Caco-2 (cell line): ENCODE data around the gene FBXO21. TPM values are rescaled to one million over a fixed set of nuclear protein-coding genes. Genes with fewer than 3 reads are reported as not detected.

Experiments
- BruUV-seq: library from RNA; stranded (reverse); fragments of 400-500 nt; replicated peaks from 2 replicates; lab custom pipeline; 2021; lab: Mats Ljungman, UMichigan
- CTCF ChIA-PET: fragments of 300-600 bp; sonication (Branson Sonifier 250); formaldehyde crosslinking; loops from one replicate; lab custom pipeline; 2022; ENCODE audit warnings: antibody characterized with exemption; lab: Charles Lee
- POLR2A ChIA-PET: fragments of 300-600 bp; sonication (Branson Sonifier 250); formaldehyde crosslinking; loops from one replicate; lab custom pipeline; 2022; ENCODE audit warnings: antibody characterized with exemption; lab: Charles Lee
- DNase-seq, 2 experiments: peaks; one replicate each; pipeline versions ENCODE4 v3.0.0 to v3.0.0-alpha.2; 2020 to 2022
- H3K27me3 ChIP-seq: replicated peaks from 2 replicates; pipeline ENCODE4 v1.6.0; 2011; ENCODE audit warnings: low read length; ENCODE audit not compliant: control insufficient read depth, insufficient read depth
- H3K36me3 ChIP-seq: 2 replicates; pipeline ENCODE4 v1.5.1; 2011; ENCODE audit warnings: low read length; ENCODE audit not compliant: control insufficient read depth, insufficient read depth
- H3K4me1 ChIP-seq: fragments of 250-450 bp; sonication (Bioruptor Pico); 2 replicates; pipeline ENCODE4 v1.5.1; 2020; ENCODE audit warnings: mild to moderate bottlenecking
- H3K4me3 ChIP-seq: 2 replicates; pipeline ENCODE4 v1.5.1; 2011; ENCODE audit warnings: low read depth, mild to moderate bottlenecking, control low read depth, low read length
- H3K9me3 ChIP-seq: fragments of 250-450 bp; sonication (Bioruptor Pico); 2 replicates; pipeline ENCODE4 v1.5.1; 2020; ENCODE audit warnings: mild to moderate bottlenecking, moderate library complexity
- H3K27ac Mint-ChIP-seq: one replicate; pipeline ENCODE4 v1.8.0; 2022; ENCODE audit warnings: mixed read lengths; ENCODE audit not compliant: unreplicated experiment
- H3K27me3 Mint-ChIP-seq: one replicate; pipeline ENCODE4 v1.8.0; 2022; ENCODE audit warnings: mixed read lengths; ENCODE audit not compliant: insufficient read depth, unreplicated experiment
- H3K36me3 Mint-ChIP-seq: one replicate; pipeline ENCODE4 v1.8.0; 2022; ENCODE audit warnings: mild to moderate bottlenecking, mixed read lengths; ENCODE audit not compliant: insufficient read depth, unreplicated experiment
- H3K4me1 Mint-ChIP-seq: one replicate; pipeline ENCODE4 v1.8.0; 2022; ENCODE audit warnings: low read depth, mixed read lengths; ENCODE audit not compliant: unreplicated experiment
- H3K4me3 Mint-ChIP-seq: one replicate; pipeline ENCODE4 v1.8.0; 2022; ENCODE audit warnings: mild to moderate bottlenecking, moderate library complexity, mixed read lengths; ENCODE audit not compliant: unreplicated experiment
- H3K9me3 Mint-ChIP-seq: one replicate; pipeline ENCODE4 v1.8.0; 2022; ENCODE audit warnings: mixed read lengths; ENCODE audit not compliant: unreplicated experiment
- intact Hi-C: fragments of 100-400 bp; cut with micrococcal nuclease; formaldehyde crosslinking; loops from one replicate; pipeline ENCODE4 v1.10.0; 2022; ENCODE audit not compliant: unreplicated experiment
- total RNA-seq: library from RNA; stranded (reverse); gene quantifications from 2 replicates; pipeline ENCODE4 v1.2.3, GENCODE V29; 2022
- TF ChIP-seq, protein P1 (sequence below), 2 experiments: fragments of 200-600 bp in 1 of 2; IDR thresholded peaks; 1 replicate in 1 of 2; 2 replicates in 1 of 2; pipeline versions ENCODE4 v1.5.1 to v1.8.0; 2011 to 2022; ENCODE audit warnings: antibody characterized with exemption in 1 of 2, control low read depth in 1 of 2, inconsistent platforms in 1 of 2, low read depth in 1 of 2, low read length in 1 of 2, mild to moderate bottlenecking in 1 of 2, moderate library complexity in 1 of 2; ENCODE audit not compliant: insufficient read depth in 1 of 2, severe bottlenecking in 1 of 2, unreplicated experiment in 1 of 2

The FBXO21 gene
- total RNA-seq, 1 experiment from 2014 or later: 44.5 TPM

GRCh38 chr12:117172168-117172567, 18.1 kb downstream of the FBXO21 start:
- Mint-ChIP-seq H3K4me1 (no peaks in the 10 kb centered on the region), H3K36me3 (peaks cover 73% of the 10 kb centered on the region), H3K9me3 (no peaks in the 10 kb centered on the region), H3K27me3 (no peaks in the 10 kb centered on the region), H3K4me3 (no peak overlapping the region), H3K27ac (no peak overlapping the region)
- Histone ChIP-seq H3K27me3 (no peaks in the 10 kb centered on the region), H3K4me3 (no peak overlapping the region), H3K4me1 (no peaks in the 10 kb centered on the region), H3K36me3 (peaks cover 1% of the 10 kb centered on the region; the same call in 1 of the 2 replicates), H3K9me3 (no peaks in the 10 kb centered on the region)
- no TSS peak for BruUV-seq
- no peak for DNase-seq
- ChIA-PET POLR2A (no interaction called here), CTCF (no interaction called here)
- TF ChIP-seq, protein P1, sequence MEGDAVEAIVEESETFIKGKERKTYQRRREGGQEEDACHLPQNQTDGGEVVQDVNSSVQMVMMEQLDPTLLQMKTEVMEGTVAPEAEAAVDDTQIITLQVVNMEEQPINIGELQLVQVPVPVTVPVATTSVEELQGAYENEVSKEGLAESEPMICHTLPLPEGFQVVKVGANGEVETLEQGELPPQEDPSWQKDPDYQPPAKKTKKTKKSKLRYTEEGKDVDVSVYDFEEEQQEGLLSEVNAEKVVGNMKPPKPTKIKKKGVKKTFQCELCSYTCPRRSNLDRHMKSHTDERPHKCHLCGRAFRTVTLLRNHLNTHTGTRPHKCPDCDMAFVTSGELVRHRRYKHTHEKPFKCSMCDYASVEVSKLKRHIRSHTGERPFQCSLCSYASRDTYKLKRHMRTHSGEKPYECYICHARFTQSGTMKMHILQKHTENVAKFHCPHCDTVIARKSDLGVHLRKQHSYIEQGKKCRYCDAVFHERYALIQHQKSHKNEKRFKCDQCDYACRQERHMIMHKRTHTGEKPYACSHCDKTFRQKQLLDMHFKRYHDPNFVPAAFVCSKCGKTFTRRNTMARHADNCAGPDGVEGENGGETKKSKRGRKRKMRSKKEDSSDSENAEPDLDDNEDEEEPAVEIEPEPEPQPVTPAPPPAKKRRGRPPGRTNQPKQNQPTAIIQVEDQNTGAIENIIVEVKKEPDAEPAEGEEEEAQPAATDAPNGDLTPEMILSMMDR (IDR thresholded peaks at IDR 0.05; ENCODE audit: insufficient read depth in 1 of 2, low read depth in 1 of 2, low read length in 1 of 2, severe bottlenecking in 1 of 2, unreplicated experiment in 1 of 2): no peak
- intact Hi-C loops: no loop called here

- no peak overlapping the region for H3K27ac Mint-ChIP-seq
- POLR2A ChIA-PET: no interaction called here
- peaks cover 73% of the 10 kb centered on the region for H3K36me3 Mint-ChIP-seq
- no peak for DNase-seq
- H3K27me3 ChIP-seq: no peaks in the 10 kb centered on the region
- H3K27me3 Mint-ChIP-seq: no peaks in the 10 kb centered on the region
- H3K9me3 Mint-ChIP-seq: no peaks in the 10 kb centered on the region
- intact Hi-C loops: no loop called here
- peaks cover 1% of the 10 kb centered on the region; the same call in 1 of the 2 replicates for H3K36me3 ChIP-seq
- H3K4me1 Mint-ChIP-seq: no peaks in the 10 kb centered on the region
- TF ChIP-seq, protein P1 (IDR thresholded peaks at IDR 0.05; ENCODE audit: insufficient read depth in 1 of 2, low read depth in 1 of 2, low read length in 1 of 2, severe bottlenecking in 1 of 2, unreplicated experiment in 1 of 2): no peak
- no peaks in the 10 kb centered on the region for H3K9me3 ChIP-seq
- no peak overlapping the region for H3K4me3 Mint-ChIP-seq
- no TSS peak for BruUV-seq
- H3K4me3 ChIP-seq: no peak overlapping the region
- H3K4me1 ChIP-seq: no peaks in the 10 kb centered on the region
- CTCF ChIA-PET: no interaction called here
Measured at GRCh38 chr12:117171499-117172162, 18.6 kb downstream of the FBXO21 start.

GRCh38 chr12:117169548-117169947, 20.7 kb downstream of the FBXO21 start:
- no peak overlapping the region for H3K4me3 Mint-ChIP-seq
- Histone ChIP-seq H3K9me3 (no peaks in the 10 kb centered on the region), H3K27me3 (no peaks in the 10 kb centered on the region), H3K4me3 (no peak overlapping the region), H3K4me1 (no peaks in the 10 kb centered on the region), H3K36me3 (peaks cover 1% of the 10 kb centered on the region; the same call in 1 of the 2 replicates)
- no TSS peak for BruUV-seq
- POLR2A ChIA-PET: no interaction called here
- H3K36me3 Mint-ChIP-seq: peaks cover 77% of the 10 kb centered on the region
- no peaks in the 10 kb centered on the region for H3K4me1 Mint-ChIP-seq
- intact Hi-C loops: no loop called here
- H3K27me3 Mint-ChIP-seq: no peaks in the 10 kb centered on the region
- TF ChIP-seq, protein P1 (IDR thresholded peaks at IDR 0.05; ENCODE audit: insufficient read depth in 1 of 2, low read depth in 1 of 2, low read length in 1 of 2, severe bottlenecking in 1 of 2, unreplicated experiment in 1 of 2): no peak
- DNase-seq: no peak
- no peak overlapping the region for H3K27ac Mint-ChIP-seq
- CTCF ChIA-PET: no interaction called here
- H3K9me3 Mint-ChIP-seq: no peaks in the 10 kb centered on the region
